GM19438 (cell line): Measurements from ENCODE around the gene RETREG2.

Experiments
- ATAC-seq: cut with Tn5 transposase; IDR thresholded peaks from one replicate; pipeline ENCODE4 v1.9.1; 2021; ENCODE audit warnings: low read depth; ENCODE audit not compliant: unreplicated experiment

The RETREG2 gene, protein sequence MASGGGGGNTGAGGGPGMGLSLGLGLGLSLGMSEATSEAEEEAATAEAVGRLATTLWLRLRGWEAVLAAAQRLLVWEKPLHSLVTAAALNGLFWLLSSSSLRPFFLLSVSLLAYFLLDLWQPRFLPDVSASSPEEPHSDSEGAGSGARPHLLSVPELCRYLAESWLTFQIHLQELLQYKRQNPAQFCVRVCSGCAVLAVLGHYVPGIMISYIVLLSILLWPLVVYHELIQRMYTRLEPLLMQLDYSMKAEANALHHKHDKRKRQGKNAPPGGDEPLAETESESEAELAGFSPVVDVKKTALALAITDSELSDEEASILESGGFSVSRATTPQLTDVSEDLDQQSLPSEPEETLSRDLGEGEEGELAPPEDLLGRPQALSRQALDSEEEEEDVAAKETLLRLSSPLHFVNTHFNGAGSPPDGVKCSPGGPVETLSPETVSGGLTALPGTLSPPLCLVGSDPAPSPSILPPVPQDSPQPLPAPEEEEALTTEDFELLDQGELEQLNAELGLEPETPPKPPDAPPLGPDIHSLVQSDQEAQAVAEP

DNA sequence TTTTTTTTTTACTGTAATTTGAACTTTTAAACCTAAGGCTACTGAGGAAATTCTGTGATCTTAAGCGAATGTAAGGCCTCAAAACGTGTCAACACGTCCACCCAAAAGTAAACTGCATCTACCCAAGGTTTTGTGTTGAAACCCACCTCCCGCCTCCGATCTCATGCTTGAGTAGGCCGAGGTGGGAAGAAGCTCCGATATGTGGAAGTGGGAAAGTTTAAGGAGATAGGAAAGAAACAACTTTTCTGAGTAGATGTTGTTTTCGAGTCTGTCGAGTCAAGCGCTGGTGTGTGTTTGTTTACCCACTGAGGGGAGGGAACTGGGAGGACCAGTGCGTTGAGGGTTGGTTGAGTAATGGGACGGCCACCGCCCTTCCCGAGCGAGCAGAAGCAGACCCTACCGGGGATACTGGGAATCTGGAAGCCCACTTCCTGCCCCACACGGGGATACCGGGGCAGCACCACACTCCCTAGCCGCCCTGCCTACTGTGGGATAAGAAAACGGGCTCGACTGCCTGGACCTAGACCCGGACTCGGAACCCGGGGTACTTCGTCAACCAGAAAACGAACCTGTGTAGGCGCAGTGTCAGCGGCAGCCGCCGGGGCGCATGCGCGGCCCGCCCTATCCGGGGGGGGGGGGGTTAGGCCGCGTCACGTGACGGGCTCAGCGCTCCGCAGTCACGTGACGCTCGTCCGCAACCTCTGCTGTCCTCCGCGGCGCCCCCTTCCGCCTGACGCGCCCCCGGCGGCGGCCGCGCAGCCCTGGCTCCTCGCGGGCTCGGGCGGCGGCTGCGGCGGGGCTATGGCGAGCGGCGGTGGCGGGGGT lies at the start of gene RETREG2:
TSS of gene RETREG2 (plus strand) at position 724 of the 825 bp plus-strand sequence. CDS start at position 802, 78 bp downstream.
- ATAC-seq = peak; percentile 44

- no peak for ATAC-seq
Measured at GRCh38 chr2:219128396-219128795, 49.7 kb upstream of the RETREG2 start.

GRCh38 chr2:219129589-219129988 lies 48.5 kb upstream of the RETREG2 start:
- ATAC-seq = no peak

DNA sequence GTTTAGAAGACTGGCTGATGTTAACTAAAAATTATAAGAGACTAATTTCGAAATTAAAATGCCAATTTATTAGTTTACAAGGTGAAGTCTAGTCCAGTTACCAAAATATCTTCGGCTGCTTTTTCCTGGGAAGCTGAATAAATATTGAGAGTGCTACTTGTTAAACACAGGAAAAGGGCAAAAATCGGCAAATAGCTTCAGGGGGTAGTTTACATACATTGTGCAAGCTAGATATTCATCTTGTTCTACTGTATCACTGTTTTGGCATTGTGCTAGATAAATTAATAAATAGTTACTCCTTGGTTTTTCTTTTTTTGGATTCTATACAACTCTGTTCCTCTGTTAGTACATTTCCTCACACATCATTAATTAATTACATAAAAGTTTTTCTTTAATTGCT lies 46.7 kb upstream of the RETREG2 start:
- ATAC-seq = no peak

DNA sequence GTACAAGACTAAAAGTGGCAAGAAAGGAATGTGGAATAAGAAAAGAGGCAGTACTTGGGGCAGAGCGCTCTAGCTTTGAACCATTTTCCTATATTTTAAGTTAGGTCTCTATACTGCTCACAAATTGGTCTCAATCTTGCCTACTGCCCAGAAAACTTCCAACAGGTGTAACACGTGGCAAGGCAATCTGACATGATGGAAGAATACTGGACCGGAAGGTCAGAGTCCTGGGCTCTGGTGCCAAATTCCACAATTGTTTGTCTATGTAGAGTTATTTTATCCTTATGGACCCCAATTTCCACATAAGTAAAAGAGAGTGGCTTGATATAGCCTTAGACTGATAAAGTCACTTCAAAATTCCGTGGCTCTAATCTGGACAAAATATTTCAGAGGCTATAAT lies 46.3 kb upstream of the RETREG2 start:
- ATAC-seq = no peak

DNA sequence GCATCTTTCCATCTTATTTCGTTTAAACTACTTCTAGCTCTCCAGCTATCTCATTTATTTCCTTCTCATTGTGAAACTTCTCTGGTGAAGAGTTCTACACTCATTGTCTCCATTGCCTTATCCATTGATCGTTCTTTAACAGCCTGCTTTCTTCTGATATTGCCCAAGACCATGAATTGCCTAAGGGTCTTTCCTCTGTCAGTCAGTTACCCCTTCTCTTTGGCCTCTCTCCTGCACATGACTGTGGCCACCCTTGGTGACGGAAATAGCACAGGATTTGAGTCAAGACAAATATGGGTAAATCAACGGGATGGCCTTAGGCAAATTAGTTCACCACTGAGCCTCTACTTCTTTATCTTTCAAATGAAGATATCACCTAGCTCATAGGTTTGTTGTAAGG lies 44.1 kb upstream of the RETREG2 start:
- no peak for ATAC-seq

DNA sequence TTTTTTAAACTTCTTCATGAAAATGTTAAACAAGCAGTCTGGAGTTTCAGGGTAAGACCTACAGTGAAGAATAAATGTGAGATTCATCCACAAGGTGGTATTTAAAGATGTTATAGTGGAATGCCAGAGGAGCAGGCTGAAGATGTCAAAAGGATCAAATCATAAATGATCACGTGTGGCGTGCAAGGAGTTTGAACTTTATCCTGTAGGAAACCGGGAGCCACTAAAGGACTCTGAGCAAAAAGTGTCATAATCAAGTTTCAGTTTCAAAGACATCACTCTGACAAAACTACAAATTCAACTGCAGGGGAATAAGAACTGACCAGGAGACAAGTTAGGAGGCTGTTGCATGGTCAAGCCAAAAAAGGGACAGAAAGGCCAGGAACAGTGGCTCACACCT lies 37.4 kb upstream of the RETREG2 start:
- ATAC-seq = no peak

- ATAC-seq = no peak
Measured at GRCh38 chr2:219142329-219142728, 35.7 kb upstream of the RETREG2 start.

DNA sequence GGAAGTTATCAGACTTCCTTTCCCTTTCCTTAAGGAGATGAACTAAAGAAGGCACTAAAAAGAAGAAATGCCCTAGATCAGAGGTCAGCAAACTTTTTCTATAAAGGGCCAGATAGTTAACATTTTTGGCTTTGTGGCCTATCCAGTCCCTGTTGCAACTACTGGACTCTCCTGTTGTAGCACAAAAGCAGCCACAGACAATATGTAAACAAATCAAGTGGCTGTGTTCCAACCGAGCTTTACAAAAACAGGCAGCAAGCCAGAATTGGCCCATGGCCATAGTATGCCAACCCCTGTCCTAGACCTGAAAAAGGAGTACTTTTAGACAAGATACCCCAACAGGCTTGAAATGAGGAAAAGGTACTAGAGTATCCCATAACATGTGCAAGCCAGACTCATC lies 28.4 kb upstream of the RETREG2 start:
- ATAC-seq = no peak

GRCh38 chr2:219155054-219155644 lies 22.9 kb upstream of the RETREG2 start:
- no peak for ATAC-seq

DNA sequence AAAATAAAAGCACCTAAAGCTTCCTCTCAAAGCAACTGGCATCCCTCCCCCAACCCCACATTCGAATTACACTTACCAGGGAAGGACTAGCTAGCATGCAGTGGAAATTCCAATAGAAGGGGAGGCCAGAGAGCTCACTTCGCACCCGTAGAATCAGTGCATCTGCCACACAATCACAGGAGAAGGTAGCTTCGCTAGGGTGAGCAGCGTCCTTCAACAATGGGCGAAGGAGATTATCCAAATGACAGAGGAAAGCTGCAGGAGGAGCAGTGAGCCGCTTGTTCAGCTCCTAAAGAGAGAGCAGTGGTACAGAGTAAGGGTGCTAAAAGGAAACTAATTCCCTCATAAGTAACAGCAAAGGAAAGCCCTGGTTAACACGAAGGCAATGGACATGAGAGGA lies 20.7 kb upstream of the RETREG2 start:
- no peak for ATAC-seq

GRCh38 chr2:219158025-219158424 lies 20.1 kb upstream of the RETREG2 start:
- ATAC-seq = no peak

GRCh38 chr2:219158586-219158985 lies 19.5 kb upstream of the RETREG2 start:
- no peak for ATAC-seq

DNA sequence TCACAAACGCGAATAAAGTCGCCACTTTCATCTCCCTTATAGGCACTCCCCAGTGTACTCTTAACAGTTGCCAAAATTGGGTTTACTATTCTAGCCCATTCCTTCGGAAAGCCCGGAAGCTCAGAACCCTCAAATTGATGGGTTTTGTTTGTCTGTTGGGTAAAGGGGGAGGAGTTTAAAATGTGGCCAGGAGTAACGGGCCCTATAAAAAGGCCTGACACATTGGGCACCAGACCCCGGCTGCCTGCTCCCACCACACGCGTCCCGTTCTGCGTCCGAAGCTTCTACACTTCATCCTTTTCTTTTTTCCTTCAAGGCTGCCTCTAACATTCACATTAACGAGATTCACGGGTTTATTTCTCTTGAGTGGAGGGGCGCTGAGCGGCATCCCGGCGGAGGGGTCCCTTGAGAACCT lies 18.3 kb upstream of the RETREG2 start:
- no peak for ATAC-seq

DNA sequence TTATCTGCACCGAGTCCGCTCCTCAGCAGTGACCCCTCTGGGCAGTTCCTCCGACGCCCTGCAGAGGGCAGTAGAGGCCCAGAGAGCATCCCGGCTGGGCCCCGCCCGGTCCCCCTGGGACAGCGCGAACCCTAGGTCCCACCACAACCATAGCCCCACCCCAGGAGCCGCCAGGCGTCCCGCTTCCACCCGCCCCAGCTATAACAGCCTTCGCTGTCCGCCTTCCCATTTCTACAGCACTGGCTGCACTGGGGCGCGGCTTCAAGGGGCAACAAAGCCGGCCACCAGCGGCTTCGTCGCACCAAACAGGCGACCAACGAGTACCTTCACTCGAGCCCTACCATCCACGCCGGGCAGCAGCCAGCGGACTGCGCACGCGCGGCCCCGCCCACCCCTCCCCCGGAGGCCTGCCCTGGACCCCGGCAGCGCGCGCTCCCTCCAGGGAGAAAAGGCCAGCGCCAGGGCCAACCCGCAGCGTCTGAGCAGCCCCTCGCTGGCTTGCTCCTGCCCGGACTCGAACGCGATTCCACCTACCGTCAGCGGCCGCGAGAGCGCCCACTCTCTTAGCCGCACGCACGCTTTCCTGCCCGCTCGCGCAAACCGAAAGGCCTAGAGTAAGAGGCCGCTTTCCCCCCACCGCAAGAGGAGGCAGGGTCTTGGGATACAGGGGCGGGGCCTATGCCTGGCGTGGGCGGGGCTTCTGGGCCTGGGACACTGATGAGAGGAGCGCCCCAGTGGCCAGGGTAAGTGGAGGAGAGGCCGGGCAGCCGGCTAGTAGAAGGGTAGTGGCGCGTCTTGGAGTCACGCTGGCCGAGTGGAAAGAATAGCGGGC lies 17.7 kb upstream of the RETREG2 start, which contains the start of gene NHEJ1:
TSS of gene NHEJ1 (minus strand) at position 630 of the 832 bp plus-strand sequence. CDS start 2,453 bp downstream, outside the sequence.
- ATAC-seq = peak; percentile 81

DNA sequence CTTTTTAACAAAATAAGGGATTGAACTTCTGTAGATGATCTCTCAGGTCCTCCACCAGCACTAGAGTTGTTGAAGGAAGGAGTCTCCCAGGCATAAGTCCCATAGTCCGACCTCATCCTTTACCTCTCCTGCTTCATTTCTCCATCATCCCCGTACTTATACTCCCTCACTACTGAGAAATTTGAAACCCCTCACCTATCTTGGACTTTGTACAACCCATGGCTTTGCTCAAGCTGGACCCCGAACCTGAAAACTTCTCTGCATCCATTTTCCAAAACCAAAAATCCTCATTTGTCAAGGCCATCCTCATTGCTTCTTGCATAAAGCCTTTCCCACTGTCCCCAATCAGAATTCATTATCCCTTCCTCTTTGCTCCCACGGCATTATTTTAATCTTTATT lies 17.0 kb upstream of the RETREG2 start:
- ATAC-seq = no peak

GRCh38 chr2:219163156-219163555 lies 14.9 kb upstream of the RETREG2 start:
- ATAC-seq = no peak

DNA sequence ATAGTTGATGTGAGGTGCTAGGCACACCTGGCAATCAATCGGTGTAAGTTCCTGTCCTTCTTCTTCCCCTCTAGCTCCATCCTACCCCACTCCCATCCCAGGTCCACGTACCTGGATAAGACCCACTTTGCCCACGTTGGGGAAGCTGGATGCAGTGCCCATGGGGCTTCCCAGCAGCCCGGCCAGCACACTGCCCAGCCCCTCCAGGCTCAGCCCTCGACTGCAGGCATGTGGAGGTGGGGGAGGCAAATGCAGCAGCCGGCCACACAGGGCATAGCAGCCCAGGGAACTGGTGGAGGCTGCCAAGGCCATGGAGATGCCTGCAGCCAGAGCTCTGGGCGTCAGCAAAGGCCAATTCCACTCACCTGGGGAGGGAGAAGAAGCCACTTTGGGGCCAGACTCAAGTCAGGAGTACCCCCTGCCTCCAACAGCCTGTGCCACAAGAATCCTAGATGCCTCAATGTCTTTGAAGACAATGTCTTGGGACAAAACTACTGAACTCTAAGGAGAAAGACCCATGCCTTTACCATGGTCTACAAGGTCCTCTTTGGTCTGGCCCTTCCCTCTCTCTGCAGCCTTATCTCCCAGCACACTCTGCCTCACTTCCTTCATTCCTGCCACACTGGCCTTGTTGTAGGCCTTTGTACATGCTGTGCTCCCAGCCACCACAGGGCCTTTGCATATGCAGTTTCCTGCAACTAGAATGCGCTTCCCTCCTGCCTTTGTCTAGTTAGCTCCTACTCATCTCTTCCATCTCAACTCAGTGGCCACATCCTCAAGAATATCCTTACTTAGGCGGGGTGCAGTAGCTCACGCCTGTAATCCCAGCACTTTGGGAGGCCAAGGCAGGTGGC lies 12.8 kb upstream of the RETREG2 start:
- ATAC-seq = no peak

DNA sequence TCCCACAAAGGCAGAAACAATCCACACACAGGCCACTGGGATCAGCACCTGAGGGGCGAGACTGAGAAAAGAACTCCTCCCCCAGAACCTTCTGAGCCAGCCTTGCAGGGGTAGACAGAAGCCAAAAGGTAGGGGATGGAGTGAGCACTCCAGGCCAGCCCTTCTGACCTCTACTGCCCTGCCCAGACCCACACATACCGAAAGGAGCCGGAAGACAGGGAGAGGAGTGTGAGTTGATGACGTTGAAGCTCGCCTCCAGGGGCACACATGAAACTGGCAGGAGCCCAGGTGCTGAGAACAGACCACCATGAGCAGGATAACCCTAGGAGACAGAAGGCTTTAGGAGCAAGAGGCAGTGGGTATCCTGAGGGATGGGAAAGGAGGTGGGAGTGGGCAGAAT lies 10.1 kb upstream of the RETREG2 start:
- ATAC-seq = no peak
